ENCODE measurements around the gene PACRG. TPM values are rescaled to one million over a fixed set of nuclear protein-coding genes. Genes with fewer than 3 reads are reported as not detected.

PACRG gene
- total and polyA plus RNA-seq, 2 of the 13 experiments (the other 11 are each of a cell fraction or from before 2014, with no cell fraction given) = 0.13 TPM; not detected in 1

- intact Hi-C loops (cut with micrococcal nuclease; ENCODE audit: unreplicated experiment) (no loop called here), in situ Hi-C loops (cut with HindIII; ENCODE audit: extremely low pct_ligation_motif_present, low pct_unique_long_range_greater_than_20kb) (no loop called here)
- no peak for TF ChIP-seq NFKB2 (CRISPR knock-in tag; IDR thresholded peaks at IDR 0.05; ENCODE audit: borderline replicate concordance)
- peak; percentile 10; the same call in 1 of the 2 replicates for TF ChIP-seq STAG1 (CRISPR knock-in tag; IDR thresholded peaks at IDR 0.05)
- no peaks in the 10 kb centered on the region for H4K20me1 ChIP-seq (ENCODE audit: insufficient read depth, low read length)
- no TSS peak for BruUV-seq (replicated peaks)
- FAIRE-seq (no peak), ATAC-seq (peak; percentile 50; the same call in 2 of the 3 replicates), DNase-seq (ENCODE audit: low spot score) (no peak)
- no peaks in the 10 kb centered on the region for H3K27me3 ChIP-seq (ENCODE audit: control insufficient read depth in 1 of 2, insufficient read depth in 2 of 2, low read length in 2 of 2)
- no peak overlapping the region for H3K4me3 ChIP-seq (replicated peaks in 1 of 3; ENCODE audit: insufficient read depth in 1 of 3, low read depth in 2 of 3, low read length in 3 of 3)
- no peak overlapping the region for H3K4me2 ChIP-seq (ENCODE audit: low read depth, low read length)
- ChIA-PET POLR2A (no interaction called here), CTCF (ENCODE audit: low intra/inter-chr PET ratio, low total read pairs) (no interaction called here)
- no peak overlapping the region for H2AFZ ChIP-seq (ENCODE audit: low read length)
- 20% methylated on average over 7 of the region's 8 CpGs for WGBS (ENCODE audit: low lambda C conversion rate)
- H3K27ac ChIP-seq (ENCODE audit: extremely low read length, insufficient read depth, low read length) = no peak overlapping the region
- H3K4me1 ChIP-seq (ENCODE audit: insufficient read depth, low read length) = no peaks in the 10 kb centered on the region
- H3K9ac ChIP-seq (ENCODE audit: insufficient read depth, low read depth, low read length) = no peak overlapping the region
- H3K79me2 ChIP-seq (ENCODE audit: insufficient read depth, low read length) = no peaks in the 10 kb centered on the region
- H3K9me3 ChIP-seq (ENCODE audit: low read length) = no peaks in the 10 kb centered on the region
- no peaks in the 10 kb centered on the region for H3K36me3 ChIP-seq (replicated peaks in 1 of 2; ENCODE audit: control insufficient read depth in 1 of 2, insufficient read depth in 2 of 2, low read length in 2 of 2)
Observed at GRCh38 chr6:162899148-162899547, 171.4 kb downstream of the PACRG start.

DNA sequence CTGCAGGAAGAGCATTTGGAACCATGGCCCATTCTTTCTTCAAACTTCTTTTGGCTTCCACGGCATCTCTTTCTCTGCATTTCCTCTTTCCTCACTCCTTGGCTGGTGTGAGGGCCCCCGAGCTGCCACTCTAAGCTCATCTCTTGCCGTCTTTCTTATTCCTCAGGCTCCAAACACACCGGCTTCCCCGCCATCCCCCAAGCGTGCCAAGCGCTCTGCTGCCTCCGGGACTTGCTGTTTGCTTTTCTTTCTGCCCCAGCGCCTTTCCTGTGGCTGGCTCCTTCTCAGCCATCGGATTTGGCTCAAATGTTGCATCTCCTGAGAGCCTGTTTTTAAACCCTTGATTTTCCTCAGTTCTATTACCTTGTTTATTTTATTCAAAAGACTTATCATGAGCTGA is 172.7 kb downstream of the PACRG start:
- no peaks in the 10 kb centered on the region for H3K4me1 ChIP-seq (ENCODE audit: insufficient read depth, low read length)
- H2AFZ ChIP-seq (ENCODE audit: low read length) = no peak overlapping the region
- DNase-seq (ENCODE audit: low spot score) = no peak
- in situ Hi-C loops (cut with HindIII; ENCODE audit: extremely low pct_ligation_motif_present, low pct_unique_long_range_greater_than_20kb) (no loop called here), intact Hi-C loops (cut with micrococcal nuclease; ENCODE audit: unreplicated experiment) (no loop called here)
- H3K27ac ChIP-seq (ENCODE audit: extremely low read length, insufficient read depth, low read length) = no peak overlapping the region
- no peaks in the 10 kb centered on the region for H3K79me2 ChIP-seq (ENCODE audit: insufficient read depth, low read length)
- H3K9ac ChIP-seq (ENCODE audit: insufficient read depth, low read depth, low read length) = no peak overlapping the region
- H3K4me3 ChIP-seq (replicated peaks in 1 of 3; ENCODE audit: insufficient read depth in 1 of 3, low read depth in 2 of 3, low read length in 3 of 3) = no peak overlapping the region
- no peaks in the 10 kb centered on the region for H3K36me3 ChIP-seq (replicated peaks in 1 of 2; ENCODE audit: control insufficient read depth in 1 of 2, insufficient read depth in 2 of 2, low read length in 2 of 2)
- no peaks in the 10 kb centered on the region for H3K9me3 ChIP-seq (ENCODE audit: low read length)
- H3K27me3 ChIP-seq (ENCODE audit: control insufficient read depth in 1 of 2, insufficient read depth in 2 of 2, low read length in 2 of 2) = no peaks in the 10 kb centered on the region
- ChIA-PET POLR2A (no interaction called here), CTCF (ENCODE audit: low intra/inter-chr PET ratio, low total read pairs) (no interaction called here)
- no peak for FAIRE-seq
- WGBS (ENCODE audit: low lambda C conversion rate) = 38% methylated on average over 10 of the region's 10 CpGs
- H4K20me1 ChIP-seq (ENCODE audit: insufficient read depth, low read length) = no peaks in the 10 kb centered on the region
- no peak for ATAC-seq
- no TSS peak for BruUV-seq (replicated peaks)
- H3K4me2 ChIP-seq (ENCODE audit: low read depth, low read length) = no peak overlapping the region
- TF ChIP-seq NCOA1 (CRISPR knock-in tag; IDR thresholded peaks at IDR 0.05) (no peak), PHF20 (CRISPR knock-in tag; IDR thresholded peaks at IDR 0.05) (no peak), EZH2 (conservative IDR thresholded peaks at IDR 0.05; ENCODE audit: low read depth, low read length) (no peak), ZNF616 (CRISPR knock-in tag; IDR thresholded peaks at IDR 0.05; ENCODE audit: low read depth) (no peak), TRIM24 (CRISPR knock-in tag; IDR thresholded peaks at IDR 0.05) (no peak), ZNF780A (CRISPR knock-in tag; IDR thresholded peaks at IDR 0.05) (no peak), ZNF121 (CRISPR knock-in tag; IDR thresholded peaks at IDR 0.05) (no peak), ZNF558 (CRISPR knock-in tag; IDR thresholded peaks at IDR 0.05; ENCODE audit: borderline replicate concordance) (no peak), ZNF570 (CRISPR knock-in tag; IDR thresholded peaks at IDR 0.05; ENCODE audit: borderline replicate concordance) (no peak)
- TF ChIP-seq, protein P1, sequence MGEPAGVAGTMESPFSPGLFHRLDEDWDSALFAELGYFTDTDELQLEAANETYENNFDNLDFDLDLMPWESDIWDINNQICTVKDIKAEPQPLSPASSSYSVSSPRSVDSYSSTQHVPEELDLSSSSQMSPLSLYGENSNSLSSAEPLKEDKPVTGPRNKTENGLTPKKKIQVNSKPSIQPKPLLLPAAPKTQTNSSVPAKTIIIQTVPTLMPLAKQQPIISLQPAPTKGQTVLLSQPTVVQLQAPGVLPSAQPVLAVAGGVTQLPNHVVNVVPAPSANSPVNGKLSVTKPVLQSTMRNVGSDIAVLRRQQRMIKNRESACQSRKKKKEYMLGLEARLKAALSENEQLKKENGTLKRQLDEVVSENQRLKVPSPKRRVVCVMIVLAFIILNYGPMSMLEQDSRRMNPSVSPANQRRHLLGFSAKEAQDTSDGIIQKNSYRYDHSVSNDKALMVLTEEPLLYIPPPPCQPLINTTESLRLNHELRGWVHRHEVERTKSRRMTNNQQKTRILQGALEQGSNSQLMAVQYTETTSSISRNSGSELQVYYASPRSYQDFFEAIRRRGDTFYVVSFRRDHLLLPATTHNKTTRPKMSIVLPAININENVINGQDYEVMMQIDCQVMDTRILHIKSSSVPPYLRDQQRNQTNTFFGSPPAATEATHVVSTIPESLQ (CRISPR knock-in tag; conservative IDR thresholded peaks at IDR 0.05) = no peak
- TF ChIP-seq, protein P2, sequence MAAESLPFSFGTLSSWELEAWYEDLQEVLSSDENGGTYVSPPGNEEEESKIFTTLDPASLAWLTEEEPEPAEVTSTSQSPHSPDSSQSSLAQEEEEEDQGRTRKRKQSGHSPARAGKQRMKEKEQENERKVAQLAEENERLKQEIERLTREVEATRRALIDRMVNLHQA (CRISPR knock-in tag; IDR thresholded peaks at IDR 0.05) = no peak
- TF ChIP-seq, protein P3, sequence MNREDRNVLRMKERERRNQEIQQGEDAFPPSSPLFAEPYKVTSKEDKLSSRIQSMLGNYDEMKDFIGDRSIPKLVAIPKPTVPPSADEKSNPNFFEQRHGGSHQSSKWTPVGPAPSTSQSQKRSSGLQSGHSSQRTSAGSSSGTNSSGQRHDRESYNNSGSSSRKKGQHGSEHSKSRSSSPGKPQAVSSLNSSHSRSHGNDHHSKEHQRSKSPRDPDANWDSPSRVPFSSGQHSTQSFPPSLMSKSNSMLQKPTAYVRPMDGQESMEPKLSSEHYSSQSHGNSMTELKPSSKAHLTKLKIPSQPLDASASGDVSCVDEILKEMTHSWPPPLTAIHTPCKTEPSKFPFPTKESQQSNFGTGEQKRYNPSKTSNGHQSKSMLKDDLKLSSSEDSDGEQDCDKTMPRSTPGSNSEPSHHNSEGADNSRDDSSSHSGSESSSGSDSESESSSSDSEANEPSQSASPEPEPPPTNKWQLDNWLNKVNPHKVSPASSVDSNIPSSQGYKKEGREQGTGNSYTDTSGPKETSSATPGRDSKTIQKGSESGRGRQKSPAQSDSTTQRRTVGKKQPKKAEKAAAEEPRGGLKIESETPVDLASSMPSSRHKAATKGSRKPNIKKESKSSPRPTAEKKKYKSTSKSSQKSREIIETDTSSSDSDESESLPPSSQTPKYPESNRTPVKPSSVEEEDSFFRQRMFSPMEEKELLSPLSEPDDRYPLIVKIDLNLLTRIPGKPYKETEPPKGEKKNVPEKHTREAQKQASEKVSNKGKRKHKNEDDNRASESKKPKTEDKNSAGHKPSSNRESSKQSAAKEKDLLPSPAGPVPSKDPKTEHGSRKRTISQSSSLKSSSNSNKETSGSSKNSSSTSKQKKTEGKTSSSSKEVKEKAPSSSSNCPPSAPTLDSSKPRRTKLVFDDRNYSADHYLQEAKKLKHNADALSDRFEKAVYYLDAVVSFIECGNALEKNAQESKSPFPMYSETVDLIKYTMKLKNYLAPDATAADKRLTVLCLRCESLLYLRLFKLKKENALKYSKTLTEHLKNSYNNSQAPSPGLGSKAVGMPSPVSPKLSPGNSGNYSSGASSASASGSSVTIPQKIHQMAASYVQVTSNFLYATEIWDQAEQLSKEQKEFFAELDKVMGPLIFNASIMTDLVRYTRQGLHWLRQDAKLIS (CRISPR knock-in tag; IDR thresholded peaks at IDR 0.05) = no peak
